DMS79 (cell line): ENCODE results near the gene CLDN15.
"Not testable (repeated sequence)": the region's sequence is repeated elsewhere in the genome, so short reads cannot be mapped to it uniquely, and the experiment has no call there.

Experiments used
- DNase-seq: peaks from one replicate; lab custom pipeline; 2025; lab: John Stamatoyannopoulos, UW

CLDN15 gene

DNA sequence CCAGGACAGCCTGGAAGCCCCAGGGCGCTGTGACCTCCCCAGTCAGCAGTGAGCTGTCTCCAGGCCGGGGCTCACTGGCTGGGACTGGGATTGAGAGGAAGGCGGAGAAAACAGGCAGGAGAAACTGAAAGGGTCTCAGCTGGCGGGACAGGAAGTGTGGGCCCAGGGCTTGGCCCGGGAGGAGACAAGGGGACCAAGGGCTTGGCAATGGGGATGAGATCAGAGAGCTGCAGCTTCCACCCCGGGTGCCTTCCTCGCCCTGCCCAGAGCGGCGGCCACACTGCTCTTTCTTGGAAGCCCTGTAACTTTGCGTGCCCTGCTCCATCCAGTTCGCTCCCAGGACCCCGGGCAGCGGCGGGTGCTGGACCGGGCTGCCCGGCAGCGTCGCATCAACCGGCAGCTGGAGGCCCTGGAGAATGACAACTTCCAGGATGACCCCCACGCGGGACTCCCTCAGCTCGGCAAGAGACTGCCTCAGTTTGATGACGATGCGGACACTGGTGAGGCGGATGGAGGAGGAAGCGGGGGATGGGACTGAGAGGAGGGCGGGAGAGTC is 15.2 kb downstream of the CLDN15 start:
- no peak for DNase-seq

DNA sequence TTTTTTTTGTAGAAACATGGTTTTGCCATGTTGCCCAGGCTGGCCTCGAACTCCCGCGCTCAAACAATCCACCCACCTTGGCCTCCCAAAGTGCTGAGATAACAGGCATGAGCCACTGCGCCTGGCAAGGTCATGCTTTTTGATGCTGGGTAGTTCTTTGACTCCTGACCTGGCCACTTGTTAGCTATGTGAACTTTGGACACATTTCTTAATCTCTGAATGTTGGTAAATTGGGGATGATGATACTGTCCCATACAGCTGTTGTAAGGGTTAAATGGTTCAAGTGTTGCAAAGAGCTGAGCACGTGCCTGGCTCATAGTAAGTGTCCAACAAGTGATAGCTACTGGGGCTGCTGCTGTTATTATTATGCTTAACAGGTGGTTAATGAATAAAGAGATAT is 17.3 kb downstream of the CLDN15 start:
- DNase-seq = no peak

DNA sequence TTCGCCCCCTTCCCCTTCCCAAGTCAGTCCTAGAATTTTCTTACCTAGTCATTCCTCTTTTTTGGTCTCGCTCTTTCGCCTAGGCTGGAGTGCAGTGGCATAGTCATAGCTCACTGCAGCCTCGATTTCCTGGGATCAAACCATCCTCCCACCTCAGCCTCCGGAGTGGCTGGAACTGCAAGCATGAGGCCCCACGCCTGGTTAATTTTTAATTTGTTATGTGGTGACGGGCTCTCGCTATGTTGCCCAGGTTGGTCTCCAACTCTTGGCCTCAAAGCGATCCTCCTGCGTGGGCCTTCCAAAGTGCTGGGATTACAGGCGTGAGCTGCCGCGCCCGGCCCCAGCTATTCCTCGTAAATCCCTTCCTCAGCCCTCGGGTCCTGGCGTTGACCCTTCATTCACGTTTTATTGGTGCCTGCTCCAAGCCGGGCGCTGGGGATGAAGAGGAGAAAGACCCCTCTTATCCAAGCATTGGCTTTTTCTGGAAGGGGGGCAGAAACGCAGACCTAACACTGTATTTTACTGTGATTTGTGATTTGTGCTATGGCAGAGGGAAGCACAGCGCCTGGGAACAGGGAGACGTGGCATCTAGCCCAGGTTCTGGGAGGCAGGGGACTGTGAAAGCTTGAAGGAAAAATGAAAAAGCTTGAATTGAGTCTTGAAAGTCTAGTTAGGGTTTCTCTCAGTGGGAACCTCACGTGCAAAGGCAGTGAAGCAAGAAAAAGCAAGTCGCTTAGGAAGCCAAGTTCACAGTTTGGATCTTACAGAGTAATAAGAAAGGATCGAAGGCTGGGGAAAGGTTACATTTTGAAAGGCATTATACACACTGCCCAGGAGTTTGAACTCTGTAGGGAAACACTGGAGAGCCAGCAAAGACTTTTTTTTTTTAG is 19.1 kb downstream of the CLDN15 start:
- DNase-seq = no peak

DNA sequence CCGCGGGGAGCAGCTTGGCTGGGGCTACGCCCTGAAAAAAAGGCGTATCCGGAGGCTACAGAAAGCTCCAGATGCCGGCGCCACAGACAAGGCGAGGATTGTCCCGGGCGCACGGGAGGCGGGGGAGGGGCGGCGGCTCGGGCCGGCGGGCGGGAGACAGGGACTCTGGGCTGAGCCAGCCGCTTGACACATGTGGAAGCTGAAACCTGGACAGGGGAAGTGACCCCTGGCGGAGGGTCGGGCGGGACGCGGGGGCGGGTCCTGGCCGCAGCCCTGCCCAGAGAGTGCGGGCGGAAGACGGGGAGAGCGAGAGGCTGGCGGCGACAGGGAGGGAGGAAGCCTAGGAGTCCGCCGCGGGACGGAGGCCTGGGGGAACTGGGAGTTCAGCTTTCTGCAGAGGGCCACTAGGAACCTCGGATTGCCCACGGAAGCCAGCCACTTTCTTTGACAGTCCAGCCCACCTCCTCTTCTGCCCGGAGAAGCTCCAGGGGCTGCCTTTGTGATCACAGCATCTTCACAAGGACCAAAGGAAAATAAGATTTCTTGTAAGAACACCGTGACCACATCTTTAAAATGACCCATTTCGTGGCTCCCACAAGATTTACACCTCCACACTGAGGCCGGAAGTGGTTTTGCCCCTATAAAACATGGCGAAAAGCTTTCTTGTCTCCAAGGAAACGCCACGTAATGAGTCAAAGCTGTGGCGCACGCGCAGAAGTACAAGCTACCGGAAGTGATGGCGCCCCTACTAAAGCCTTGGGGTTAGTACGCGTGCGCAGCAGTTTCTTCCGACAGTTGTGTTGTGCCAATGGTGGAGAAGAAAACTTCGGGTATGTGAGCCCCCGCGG is 20.0 kb downstream of the CLDN15 start, which contains the start of the genes PLOD3 and ZNHIT1:
PLOD3 (minus strand) TSS at position 194 of the 848 bp plus-strand sequence. CDS start 307 bp downstream, outside the sequence.
ZNHIT1 (plus strand) TSS at position 778 of the 848 bp plus-strand sequence; CDS start at position 809, 31 bp downstream.
- DNase-seq = peak; percentile 92

DNA sequence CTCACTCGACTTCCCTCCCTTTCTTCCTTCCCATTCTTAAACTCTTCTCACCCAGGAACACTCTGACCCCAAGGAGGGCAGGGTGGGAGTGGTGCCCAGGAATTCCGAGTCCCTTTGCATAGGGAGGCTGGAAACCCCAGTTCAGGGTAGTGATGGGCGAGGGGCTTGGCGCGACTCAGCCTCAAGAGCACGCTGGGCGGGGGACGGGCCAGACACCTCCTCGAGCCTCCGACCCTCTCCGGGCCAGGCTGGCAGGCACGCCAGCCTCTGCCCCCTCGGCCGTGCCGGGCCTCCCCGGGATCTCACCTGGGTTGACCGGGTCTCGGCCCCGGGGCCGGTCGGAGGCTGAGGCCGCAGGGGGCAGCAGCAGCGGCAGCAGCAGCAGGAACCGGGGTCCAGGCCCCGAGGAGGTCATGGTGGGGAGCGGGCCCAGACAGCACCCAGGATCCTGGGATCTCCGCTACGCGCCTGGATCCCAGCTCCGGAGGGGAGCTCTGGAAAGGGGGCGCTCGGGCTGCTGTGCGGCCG is 20.7 kb downstream of the CLDN15 start:
- no peak for DNase-seq

DNA sequence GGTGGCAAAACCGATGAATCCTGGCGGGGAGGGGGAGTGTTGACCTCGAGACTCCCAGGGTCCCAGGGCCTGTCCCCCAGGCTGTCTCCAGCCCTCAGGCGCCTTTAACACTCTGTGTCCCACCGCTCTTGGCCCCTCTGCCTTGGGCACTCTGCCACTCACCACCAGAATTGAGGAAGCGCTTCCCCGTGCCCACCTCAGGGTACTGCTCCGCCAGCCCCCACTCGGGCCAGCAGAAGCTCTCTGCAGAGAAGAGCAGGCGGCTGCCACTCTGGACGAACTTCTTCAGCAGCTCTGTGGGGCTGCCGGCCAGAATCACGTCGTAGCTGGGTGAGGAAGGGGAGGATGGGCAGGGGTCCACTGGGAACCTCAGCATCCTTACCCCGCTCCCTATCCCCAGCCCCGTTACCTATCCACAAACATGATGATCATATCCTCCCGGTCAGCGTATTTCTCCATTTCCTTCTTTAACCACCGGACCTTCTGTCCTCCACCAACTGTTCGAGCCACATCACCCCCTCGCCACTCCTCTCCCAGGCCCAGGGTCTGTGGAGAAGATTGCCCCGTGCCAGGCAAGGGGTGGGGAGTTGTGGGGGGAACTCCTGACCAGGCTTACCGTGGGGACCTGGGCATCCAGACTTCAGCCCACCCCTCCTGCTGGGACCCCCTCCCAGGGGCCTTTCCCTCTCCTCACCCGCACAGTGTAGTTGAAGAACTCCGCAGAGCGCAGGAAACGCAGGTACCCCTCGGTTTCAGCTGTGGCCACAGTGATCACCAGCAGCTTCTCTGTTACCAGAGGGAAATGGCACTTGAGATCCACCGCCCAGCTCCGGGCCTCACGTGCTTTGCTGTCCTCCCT is 21.4 kb downstream of the CLDN15 start:
- DNase-seq = no peak

DNA sequence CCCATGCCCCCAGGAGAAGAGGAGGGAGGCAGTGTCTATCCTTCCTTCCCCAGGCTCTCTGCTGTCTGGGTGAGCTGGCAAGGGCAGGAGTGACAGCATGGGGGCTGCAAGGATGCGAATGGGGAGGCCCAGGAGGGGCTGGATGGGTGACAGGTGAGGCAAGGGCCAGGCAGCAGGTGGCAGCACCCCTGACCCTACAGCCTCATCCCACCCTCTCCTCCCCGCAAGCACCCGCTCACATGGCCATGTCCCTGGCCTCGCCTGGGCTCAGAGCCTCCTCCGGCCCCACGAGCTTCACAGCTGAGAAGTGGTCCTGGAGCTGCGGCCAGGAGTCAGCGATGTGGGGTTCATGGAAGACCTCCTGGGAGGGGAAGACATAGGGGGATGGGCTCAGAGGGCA is 25.6 kb downstream of the CLDN15 start:
- no peak for DNase-seq

DNA sequence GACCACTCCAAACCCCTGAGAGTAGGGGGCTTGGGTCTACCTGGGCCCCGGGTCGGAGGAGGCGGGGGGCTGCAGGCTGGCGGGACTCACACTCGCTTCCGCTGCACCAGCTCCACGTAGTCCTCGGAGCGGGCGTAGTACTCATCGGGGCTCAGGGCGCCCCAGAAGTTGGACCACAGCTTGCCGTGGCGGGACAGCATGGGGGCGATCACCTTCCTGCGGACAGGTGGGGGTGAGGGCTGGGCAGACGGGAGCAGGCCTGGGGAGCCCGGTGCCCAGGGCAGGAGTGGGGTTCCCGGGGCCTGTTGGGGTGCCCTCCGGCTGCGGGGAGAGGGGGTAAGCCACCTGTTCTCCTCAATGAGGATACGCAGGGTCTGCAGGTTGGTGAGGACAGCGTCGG is 26.1 kb downstream of the CLDN15 start:
- DNase-seq = no peak

DNA sequence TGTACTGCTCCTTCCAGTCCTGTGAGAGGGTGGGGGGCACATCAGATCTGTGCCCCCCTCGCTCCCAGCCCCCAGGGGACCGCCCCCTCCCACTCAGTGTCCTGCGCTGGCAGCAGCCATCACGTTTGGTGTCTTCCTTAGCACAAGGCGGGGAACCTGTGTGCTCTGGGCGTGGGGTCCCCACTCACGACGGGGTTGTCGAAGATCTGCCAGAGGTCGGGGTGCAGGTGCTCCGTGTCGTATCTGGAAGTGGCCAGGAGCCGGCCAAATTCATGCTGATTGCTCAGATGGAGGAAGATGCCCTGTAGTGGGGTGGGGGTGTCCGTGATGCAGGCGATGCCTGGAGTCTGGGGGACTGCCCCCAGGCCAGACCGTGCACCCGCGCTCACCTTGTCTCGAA is 27.5 kb downstream of the CLDN15 start:
- no peak for DNase-seq

DNA sequence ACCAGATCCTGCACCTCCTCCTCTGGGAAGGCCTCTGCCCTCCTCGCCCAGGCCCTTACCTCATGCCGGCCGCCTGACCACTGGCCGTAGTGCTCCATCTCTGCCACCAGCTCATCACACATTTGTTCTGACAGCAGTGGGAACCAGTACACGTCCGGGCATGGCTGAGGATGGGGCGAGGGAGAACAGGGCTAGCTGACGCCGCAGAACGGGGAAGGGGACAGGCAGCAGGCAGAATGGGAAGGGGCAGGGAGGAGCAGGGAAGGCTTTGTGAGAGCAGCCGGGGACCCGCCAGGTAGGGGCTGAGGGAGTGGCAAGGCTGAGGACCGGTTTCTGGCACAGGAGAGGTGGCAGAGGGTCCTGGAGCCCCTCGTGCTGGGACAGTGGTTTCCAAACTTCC is 28.8 kb downstream of the CLDN15 start:
- DNase-seq = no peak

DNA sequence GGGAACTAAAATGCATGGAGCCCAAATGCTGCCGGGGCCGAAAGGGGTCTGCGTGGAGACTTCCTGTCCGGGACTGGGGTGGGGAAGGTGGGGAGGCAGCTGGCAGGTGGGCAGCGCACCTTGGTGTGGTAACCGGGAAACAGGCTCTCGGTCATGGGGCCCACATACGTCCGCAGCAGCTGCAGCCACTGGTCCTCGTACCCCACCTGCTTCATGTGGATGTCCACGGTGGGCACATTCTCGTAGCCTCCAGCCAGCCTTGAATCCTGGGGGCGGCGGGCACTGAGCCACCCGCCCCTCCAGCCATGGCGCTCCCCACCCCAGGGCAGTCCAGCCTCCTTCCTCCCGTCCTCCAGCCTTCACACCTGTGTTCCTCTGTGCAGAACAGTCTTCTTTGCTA is 30.1 kb downstream of the CLDN15 start:
- DNase-seq = no peak

DNA sequence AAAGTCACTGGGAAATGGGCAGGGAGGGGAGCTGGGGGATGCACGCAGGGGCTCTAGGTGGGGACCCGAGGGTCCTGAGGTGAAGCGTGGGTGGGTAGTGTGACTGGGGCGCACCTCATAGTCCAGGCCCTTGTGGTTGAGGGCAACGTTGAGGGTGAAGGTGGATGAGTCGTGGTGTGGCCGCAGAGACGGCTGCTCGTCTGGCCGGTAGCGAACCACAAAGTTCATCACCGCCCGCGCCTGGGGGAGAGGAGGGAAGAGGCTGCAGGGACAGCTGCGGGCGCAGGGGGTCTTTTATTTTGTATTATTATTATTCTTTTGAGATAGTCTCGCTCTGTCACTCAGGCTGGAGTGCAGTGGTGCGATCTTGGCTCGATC is 30.9 kb downstream of the CLDN15 start:
- DNase-seq = no peak

DNA sequence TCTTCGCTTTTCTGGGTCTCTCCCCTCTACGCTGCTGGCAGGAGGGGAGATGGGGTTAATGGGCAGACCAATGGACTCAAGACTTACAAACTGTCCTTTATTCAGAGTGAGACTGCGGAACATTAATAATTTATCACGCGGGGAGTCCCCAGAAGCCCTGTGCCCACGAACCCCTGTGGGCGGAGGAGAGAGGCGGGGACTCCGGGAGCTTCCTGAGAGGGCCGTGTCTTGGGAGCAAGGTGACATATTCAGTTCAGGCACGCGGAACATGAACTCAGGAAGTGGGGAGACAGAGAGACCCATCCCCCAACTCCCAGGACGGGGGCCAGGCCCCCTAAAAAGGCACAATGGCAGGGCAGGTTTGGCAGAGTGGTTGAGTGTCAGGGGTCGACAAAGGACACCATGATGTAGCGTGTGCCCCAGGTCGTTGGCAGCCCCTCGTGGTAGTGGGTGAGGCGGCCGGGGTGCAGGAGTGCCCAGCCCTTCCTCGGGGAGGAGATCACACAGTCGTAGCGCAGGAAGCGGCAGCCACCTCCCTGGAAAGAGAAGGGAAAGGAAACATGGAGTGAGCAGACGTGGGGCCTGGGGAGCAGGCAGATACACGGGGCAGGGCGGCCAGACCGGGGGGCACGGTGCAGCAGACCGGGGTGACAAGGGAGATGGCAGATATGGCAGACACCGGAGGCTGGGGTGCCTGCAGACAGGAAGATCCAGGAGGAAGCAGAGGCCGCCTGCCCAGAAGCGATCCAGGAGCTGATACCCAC is 31.5 kb downstream of the CLDN15 start:
- no peak for DNase-seq

DNA sequence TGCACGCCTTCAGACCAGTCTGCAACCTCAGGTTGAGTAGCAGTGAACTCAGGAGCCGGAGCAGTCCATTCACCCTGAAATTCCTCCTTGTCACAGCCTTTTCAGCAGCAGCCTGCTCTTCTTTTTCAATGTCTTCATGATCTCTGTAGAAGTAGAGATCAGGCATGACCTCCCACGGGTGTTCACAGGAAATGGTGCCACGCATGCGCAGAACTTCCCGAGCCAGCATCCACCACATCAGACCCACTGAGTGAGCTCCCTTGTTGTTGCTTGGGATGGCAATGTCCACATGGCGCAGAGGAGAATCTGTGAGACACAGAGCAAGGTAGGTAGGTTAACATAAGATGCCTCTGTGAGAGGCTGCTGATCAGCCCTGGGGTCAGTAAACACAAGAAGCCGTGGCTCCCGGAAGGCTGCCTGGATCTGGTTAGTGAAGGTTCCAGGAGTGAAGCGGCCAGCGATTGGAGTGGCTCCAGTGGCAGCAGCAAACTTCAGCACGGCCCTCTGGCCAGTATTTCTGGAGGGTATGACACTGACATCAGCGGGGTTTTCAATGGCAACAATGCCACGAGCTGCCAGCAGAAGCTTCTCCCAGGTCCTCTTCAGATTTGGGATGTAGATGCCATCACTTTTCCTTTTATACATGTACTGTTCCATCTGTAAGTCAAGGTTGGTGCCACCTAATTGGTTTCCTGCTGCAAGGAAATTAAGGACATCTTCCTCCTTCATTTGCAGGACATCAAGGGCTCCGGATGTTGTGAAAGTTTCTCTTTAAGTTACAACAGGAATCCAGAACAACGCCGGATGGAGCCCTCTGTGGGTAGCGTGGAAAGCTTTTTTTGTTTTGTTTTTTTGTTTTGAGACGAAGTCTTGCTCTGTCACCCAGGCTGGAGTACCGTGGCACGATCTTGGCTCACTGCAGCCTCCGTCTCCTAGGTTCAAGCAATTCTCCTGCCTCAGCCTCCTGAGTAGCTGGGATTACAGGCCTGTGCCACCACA is 33.6 kb downstream of the CLDN15 start:
- not testable (repeated sequence) for DNase-seq

DNA sequence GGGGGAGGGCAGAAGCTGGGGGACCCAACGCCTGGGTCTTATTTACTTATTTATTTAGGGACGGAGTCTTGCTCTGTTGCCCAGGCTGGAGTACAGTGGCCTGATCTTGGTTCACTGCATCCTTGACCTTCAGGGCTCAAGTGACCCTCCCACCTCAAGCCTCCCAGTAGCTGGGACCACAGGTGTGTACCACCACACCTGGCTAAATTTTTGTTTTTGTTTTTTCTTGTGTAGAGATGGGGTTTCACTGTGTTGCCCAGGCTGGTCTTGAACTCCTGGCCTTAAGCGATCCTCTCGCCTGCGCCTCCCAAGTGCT is 35.0 kb downstream of the CLDN15 start:
- DNase-seq = no peak

DNA sequence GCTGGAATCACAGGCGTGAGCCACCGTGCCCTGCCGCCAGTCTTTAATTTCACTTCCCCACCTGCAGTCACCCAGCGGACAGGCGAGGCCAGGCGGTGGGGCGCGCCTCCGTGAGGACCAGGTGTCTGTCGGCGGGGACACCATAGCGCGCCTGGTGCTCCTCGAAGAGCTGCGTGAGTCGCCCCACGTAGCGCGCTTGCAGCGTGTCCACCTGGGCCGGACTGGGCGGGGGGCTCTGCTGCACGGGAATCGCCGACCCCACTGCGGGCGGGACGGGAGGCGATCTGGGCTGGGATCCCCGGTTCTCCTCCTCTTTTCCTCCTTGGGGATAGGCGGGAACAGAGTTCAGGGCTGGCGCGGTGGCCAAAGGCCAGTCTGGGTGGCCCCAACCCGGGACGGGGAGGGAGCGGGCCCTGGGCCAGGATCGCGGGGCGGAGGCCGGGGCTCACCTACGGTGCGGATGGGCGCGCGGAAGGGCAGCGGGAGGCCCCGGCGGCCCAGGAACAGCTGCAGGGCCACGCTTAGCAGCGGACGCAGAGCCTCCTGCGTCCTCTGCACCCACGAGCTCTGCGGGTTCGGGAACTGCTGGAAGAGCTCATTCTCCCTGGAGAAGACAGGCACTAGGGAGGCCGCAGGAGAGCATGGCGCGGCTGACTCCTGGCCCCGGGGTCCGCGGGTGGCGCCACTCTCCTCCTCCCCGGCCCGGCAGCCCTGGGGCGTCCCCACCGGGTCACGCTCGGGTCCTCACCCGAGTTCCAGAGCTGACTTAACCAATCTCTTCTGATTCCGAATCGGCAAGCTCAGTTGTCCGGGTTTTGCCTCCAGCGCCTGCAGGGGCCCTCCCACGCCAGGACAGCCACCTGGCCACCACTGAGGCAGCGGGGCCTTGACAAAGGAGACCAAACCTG is 35.7 kb downstream of the CLDN15 start:
- no peak for DNase-seq

DNA sequence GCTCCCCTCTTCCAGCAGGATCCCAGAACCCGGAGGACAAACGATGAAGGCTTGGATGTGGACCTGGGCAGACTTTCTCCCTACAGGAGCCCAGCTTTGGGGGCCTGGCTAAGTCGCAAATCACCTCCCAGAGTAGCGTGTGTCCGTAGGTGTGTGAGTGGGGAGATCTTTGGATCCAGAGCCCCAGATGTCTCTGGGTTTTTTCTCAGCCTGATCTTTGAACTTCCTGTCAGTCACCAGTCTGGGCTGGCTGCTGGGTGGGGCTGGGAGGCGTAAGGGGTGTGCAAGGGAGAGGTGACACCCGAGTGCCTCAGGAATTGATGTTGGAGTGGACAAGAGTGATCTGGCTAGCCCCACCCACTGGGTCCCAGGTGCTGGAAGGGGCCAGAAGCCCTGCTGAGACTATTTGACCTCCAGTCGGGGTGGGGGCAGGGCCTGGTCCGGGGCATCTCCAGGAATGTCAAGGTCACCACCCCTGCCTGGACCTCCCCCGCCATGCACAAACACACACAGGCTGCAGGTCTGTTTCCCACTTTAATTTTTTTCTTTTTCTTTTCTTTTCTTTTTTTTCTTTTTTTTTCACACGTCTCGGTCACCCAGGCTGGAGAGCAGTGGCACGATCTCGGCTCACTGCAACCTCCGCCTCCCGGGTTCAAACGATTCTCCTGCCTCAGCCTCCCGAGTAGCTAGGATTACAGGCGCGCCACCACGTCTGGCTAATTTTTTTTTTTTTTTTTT is 36.6 kb downstream of the CLDN15 start, which contains the start of gene MOGAT3:
MOGAT3 (minus strand) TSS at position 175 of the 738 bp plus-strand sequence. CDS start 182 bp downstream, outside the sequence.
- no peak for DNase-seq

DNA sequence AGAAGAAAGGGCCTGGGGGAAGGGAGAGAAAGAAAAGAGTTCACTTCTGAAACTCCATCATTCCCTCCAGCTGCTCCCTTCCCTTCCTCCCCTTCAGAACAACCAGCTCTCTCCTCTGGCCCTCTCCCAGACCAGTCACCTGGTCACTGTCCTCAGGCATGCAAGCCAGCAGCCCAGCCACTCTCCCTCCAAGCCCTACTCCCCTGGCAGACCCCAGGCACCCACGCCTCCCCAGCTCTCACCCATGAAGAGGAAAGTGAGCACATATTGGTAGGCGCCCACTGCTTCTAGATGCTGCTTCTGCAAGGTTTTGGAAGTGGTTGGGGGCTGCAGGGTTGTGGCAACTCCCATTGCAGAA is 37.1 kb downstream of the CLDN15 start:
- DNase-seq = no peak
